HG03045 (cell line): ENCODE results near the gene MPPE1.
"Not testable (repeated sequence)": the region's sequence is repeated elsewhere in the genome, so short reads cannot be mapped to it uniquely, and the experiment has no call there.

Source experiments
- ATAC-seq: cut with Tn5 transposase; IDR thresholded peaks from one replicate; pipeline ENCODE4 v1.9.1; 2021; ENCODE audit warnings: mild to moderate bottlenecking, moderate library complexity; ENCODE audit not compliant: unreplicated experiment

The MPPE1 gene

GRCh38 chr18:11925800-11926481, 17.8 kb upstream of the MPPE1 start:
- no peak for ATAC-seq

DNA sequence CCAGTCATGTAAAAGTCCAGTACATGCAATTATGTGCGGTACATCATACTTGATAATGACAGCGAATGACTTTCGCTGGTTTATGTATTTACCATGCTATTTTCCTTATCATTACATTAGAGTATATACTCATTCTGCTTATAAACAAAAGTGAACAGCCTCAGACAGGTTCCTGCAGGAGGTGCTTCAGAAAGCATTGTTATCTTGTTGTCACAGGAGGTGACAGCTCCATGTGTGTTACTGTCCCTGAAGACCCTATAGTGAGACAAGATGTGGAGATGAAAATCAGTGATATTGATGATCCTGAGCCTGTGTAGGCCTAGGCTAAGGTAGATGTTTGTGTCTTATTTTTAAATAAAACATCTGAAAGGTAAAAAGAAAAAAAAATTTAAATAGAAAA, 15.3 kb upstream of the MPPE1 start:
- ATAC-seq = no peak

DNA sequence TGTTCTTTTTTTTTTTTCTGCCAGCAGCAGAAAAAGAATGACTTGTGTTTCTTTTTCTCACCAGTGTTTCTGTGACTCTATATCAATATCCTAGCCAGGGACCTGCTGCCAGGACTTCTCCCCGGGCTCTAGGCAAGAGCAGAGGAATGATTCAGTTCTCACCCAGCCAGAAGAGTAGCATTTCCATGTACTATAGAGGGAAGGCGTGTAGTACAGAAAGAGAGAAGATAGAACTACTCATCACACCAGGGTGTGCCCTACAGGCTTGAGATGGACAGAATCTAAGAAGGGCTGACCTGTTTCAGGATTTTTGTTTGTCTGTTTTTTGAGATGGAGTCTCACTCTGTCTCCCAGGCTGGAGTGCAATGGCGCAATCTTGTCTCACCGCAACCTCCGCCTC, 11.4 kb upstream of the MPPE1 start:
- ATAC-seq = not testable (repeated sequence)

GRCh38 chr18:11916880-11917279, 8.8 kb upstream of the MPPE1 start:
- ATAC-seq = not testable (repeated sequence)

DNA sequence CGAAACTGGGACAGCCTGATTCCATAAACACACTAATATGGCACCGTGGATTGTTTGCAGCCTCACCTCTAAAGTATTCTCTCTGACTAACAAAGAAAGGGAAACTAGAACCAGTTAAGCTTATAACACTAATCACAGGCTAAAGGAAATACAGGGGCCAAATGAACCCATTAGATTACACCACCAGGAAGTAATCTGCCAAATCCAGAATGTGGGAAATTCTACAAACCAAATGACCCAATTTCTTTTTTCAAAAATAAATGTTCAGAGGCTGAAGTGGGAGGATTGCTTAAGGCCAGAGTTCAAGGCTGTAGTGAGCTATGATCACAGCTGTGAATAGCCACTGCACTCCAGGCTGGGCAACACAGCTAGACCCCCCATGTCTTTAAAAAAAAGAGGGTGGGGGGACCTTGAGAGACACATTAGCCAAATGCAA, 1.5 kb upstream of the MPPE1 start:
- ATAC-seq = no peak

DNA sequence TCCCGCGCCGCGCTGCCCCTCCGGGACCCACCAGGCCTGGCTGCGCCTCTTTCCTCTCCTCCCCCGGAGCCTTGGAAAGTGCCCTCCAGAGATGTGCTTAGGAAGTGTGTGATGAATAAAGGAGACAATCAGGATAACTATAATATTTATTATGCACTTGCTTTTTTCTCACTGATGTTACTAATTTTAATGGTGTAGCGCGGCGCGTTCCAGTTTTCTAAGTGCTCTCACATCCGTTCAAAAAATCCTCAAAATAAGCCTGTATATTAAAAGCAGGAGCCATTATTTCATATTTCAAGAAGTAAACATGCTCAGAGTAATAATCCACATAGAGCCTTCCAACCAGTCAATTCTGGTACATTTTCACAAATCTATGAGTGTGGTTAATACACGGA, 941 bp upstream of the MPPE1 start:
- ATAC-seq = no peak

DNA sequence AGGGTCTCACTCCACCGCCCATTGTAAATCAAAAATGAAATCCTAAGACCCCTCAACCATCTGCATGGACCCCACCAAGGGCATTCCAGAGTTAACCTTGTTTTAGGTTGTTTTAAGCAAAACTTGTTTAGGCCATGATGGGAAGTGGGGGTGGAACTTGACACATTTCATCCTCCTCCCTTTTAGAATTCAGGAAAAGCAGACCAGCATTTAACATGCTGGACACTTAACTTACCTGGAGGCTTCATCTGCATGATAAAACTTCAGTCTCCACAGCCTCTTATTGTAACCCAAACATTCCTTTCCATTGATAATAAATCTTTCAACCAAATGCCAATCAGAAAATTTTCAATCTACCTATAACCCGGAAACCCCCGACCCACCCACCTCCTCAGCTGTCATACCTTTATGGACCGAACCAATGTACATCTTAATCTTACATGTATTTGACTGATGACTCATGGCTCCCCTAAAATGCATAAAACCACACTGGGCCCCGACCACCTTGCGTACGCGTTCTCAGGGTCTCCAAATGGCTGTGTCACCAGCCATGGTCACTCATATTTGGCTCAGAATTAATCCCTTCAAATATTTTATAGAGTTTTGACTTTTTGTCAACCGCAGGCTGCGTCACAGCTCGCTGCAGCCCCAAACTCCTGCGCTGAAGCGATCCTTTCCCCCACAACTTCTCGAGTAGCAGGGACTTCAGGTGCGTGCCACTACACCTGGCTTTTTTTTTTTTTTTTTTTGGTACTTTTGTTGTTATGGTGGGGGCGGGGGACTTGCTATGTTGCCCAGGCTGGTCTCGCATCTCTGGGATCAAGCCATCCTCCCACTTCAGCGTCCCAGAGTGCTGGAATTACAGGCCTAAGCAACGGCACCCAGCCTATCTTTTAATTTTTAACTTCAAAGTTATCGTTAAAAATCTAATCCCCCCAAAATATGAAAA, 917 bp downstream of the MPPE1 start:
- no peak for ATAC-seq

DNA sequence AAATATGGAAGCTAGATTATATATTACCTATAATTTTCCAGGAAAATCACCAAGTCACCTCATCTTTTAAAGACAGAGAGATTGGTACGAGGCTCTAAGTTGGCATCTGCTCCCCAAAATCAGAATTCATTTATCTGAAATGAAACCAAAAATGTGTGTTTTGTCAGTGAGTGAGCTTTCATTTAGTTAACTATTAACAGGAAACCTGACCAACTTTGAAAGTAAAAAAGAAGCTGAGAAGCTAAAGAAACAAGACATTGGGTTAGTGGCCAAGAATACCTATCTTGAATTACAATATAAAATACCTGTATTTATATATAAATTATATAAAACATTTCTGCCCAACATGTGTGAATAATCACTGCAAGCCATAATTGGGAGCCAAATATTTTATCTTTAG, 1.9 kb downstream of the MPPE1 start:
- no peak for ATAC-seq

DNA sequence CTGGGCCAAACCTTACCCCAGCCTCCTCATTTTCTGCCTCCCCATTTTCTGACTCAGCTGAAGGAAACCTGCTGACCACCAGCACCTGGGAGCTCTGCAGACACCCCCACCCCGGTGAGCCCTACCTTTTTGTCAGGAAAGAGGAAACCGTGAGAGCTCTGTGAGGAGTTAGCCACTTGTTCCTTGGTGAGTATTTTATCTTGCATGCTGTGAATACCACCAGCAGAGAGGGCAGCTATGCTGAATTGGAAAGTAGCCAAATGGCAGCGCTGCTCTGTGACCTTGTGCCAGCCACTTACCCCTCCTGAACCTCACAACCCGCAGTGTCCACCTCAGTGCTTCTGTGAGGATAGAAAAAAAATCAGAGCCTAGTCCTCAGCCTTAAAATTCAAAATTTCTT, 2.5 kb downstream of the MPPE1 start:
- ATAC-seq = no peak

GRCh38 chr18:11902522-11903292, 5.4 kb downstream of the MPPE1 start:
- no peak for ATAC-seq

- ATAC-seq = no peak
Observed at GRCh38 chr18:11901826-11902438, 6.2 kb downstream of the MPPE1 start.

DNA sequence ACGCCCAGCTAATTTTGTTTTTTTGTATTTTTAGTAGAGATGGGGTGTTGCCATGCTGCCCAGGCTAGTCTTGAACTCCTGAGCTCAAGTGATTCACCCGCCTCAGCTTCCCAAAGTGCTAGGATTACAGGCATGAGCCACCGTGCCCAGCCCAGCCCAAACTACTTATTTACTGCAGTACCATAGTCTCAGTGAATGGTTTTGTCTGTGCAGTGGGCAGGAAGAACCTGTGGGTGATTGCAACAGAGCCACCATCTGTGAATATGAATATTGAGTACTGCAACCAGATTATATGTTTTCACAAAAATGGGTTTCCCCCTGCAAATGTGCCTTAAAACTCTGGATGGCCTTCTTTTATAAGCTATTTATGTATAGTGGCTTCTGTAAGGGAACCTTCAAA, 9.1 kb downstream of the MPPE1 start:
- no peak for ATAC-seq

DNA sequence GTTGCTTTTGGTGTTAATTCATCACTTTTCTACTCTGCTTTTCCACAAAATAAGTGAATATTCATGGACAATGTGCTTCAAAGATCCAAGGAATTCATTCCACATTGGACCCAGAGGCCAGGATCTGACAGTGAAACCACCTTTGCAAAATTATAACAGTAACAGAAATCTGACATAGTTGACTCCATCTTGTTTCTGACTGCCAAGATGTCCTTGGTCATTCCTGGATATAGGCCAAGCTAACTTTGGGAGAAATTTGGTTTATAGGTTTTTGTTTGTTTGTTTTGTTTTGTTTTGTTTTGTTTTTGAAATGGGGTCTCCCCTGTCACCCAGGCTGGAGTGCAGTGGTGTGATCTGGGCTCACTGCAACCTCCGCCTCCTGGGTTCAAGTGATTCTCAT, 10.3 kb downstream of the MPPE1 start:
- ATAC-seq = no peak

DNA sequence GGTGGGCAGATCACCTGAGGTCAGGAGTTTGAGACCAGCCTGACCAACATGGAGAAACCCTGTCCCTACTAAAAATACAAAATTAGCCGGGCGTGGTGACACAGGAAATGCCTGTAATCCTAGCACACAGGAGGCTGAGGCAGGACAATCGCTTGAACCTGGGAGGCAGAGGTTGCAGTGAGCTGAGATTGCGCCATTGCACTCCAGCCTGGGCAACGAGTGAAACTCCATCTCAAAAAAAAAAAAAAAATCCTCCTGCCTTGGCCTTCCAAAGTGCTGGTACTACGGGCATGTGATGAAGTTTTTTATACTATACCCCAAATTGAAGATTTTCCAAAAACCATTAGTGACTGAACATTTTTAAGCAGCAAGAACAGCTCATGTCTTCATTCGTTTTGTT, 15.7 kb downstream of the MPPE1 start:
- ATAC-seq = not testable (repeated sequence)

GRCh38 chr18:11891737-11892136, 16.4 kb downstream of the MPPE1 start:
- ATAC-seq = no peak

- ATAC-seq = no peak
Observed at GRCh38 chr18:11889284-11889683, 18.8 kb downstream of the MPPE1 start.

GRCh38 chr18:11888726-11889125, 19.4 kb downstream of the MPPE1 start:
- no peak for ATAC-seq

- ATAC-seq = no peak
Observed at GRCh38 chr18:11887328-11888128, 20.6 kb downstream of the MPPE1 start.

DNA sequence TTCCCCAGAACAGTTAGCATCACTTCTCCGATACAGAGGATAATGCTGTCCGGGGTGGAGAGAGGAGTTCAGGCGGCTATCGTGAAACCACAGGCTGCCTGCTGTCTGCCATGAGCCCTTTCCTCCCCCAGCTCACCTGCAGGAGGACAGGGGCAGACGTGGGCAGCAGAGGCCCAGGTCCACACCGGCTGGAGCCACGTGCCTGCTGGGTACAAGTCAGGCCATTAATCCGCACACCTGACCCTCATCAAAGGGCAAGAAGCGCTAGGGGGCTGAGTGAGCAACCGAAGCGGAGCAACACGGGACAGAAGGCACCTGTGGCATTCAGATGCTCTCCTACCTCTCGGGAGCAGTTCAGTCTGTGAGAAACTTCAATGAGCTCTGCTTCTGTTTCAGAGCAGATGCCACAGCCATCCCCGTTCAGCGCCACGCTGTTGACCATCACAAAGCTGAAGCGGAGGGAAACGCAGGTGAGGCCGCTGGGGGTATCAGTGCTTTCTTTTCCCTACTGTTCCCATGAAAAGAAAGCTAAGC, 21.5 kb downstream of the MPPE1 start:
- ATAC-seq = no peak
